Left hindlimb (tissue), 1 donor: Measurements from ENCODE around the gene KBTBD13.

ENCODE experiments used
- DNase-seq: peaks from one replicate; pipeline ENCODE4 v3.0.0-alpha.2; 2018

The KBTBD13 gene

DNA sequence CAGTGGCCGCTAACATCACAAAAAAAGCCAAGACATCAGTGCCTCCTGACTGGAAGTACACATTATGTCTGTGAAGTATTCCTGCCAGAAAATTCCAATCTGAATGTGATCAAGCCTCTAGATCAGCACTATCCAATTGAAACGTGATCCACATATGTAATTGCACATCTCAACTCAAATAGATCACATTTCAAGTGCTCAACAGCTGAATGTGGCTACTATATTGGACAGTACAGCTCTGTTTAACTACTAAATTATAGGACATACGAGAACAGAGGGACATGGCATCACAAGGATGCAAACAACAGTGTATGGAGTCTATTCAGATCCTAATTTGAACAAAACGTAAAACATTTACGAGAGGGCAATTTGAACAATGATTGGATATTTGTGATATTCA is 39.0 kb downstream of the KBTBD13 start:
- DNase-seq, result no peak
